Cerebellar cortex (tissue), 1 donor: ENCODE measurements around the gene ERMP1.
"Not testable (repeated sequence)": the region's sequence is repeated elsewhere in the genome, so short reads cannot be mapped to it uniquely, and the experiment has no call there.

Experiments
- DNase-seq: peaks from one replicate; pipeline ENCODE4 v3.0.0-alpha.2; 2015; ENCODE audit warnings: low spot score

The ERMP1 gene

DNA sequence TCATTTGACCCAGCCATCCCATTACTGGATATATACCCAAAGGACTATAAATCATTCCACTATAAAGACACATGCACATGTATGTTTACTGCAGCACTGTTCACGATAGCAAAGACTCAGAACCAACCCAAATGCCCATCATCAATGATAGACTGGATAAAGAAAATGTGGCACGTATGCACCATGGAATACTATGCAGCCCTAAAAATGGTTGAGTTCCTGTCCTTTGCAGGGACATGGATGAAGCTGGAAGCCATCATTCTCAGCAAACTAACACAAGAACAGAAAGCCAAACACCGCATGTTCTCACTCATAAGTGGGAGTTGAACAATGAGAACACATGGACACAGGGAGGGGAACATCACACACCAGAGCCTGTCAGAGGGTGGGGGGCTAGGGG, 49.5 kb downstream of the ERMP1 start:
- DNase-seq: not testable (repeated sequence)

GRCh38 chr9:5779705-5780218, 53.2 kb downstream of the ERMP1 start:
- not testable (repeated sequence) for DNase-seq

DNA sequence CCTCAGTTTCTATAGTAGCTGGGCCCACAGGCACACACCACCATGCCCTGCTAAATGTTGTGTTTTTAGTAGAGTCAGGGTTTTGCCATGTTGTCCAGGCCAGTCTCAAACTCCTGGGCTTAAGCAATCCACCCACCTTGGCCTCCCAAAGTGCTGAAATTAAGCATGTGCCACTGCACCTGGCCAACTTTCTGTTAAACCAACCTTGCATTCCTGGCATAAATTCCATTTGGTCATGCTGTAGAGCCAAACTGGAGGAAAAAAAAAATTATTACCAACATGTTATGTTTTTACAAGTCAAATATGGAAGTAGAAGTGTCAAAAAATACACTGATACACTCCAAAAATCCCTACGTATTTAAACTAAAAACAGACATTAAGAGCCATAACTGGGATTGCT, 54.1 kb downstream of the ERMP1 start:
- no peak for DNase-seq

GRCh38 chr9:5773324-5773999, 59.5 kb downstream of the ERMP1 start:
- no peak for DNase-seq

DNA sequence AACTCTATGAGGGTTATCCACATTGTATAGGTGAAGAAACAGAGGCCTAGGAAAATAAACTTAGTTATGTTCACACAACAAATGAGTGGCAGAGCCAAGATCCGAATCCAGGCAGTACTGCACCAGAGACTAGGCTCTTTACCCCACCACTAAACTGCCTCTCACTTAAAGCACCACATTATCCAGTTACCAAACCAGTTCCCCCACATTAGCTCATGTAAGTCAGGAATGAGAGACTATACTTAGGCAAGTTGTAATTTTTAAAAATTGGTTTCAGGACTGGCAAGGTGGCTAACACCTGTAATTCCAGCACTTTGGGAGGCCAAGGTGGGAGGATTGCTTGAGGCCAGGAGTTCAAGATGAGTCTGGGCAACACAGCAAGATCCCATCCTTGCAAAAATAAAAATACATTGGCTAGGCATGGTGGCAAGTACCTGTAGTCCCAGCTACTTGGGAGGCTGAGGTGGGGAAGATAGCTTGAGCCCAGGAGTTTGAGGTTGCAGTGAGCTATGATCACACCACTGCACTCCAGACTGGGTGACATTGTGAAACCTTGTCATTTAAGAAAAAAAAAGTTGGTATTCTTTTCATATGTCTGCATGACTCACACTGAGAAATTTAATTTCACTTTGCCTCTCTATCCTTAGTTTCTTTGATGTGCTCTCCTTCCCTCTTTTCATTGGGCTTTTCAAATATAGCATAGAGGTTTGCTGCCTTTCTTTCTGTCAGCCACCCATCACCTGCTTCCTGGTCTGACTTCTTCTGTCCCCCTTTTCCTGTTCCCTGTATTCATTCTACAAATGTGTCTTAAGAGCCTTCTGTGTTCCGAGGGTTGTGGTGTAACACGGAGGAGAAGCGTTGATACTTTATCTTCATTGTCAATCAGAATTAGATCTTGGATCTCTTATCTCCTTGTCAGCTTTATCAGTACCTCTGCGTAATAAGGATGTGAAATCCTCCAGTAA, 64.7 kb downstream of the ERMP1 start:
- no peak for DNase-seq

GRCh38 chr9:5764130-5764868, 68.6 kb downstream of the ERMP1 start:
- no peak for DNase-seq

DNA sequence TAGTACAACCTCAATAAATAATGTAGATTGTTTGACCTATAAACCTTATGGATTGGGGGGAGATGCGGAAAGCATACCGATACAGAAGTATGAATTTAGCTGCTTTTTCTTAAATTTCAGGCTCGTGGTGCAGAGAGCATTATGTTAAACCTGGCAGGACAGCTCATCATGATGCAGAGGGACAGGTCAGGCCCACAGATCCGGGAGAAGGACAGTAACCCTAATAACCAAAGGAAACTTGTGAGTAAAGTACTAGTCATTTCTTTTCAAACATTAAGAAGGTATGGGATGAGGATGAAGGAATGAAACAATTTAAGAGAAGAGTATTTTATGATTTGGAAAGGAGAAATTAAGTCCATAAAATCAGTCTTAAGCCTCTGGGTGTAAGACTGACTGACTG, 70.5 kb downstream of the ERMP1 start:
- DNase-seq: no peak

DNA sequence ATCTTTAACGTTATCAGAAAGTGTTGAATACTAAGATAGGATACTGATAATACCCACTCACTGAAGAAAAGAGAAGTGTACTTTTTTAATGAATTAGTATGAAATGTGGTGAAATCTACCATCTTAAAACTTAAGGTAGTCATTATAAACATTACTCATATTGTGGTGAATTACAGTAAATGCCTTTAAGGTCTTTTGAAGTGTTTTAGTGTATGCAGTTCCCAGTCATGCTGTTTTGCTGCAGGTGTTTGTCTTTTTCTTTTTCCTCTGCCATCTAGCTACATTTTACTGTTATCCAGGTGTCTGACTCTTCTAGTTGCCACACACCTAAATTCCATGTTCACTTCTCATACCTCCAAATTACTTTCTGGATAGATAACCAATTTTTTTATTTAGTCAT, 72.6 kb downstream of the ERMP1 start:
- DNase-seq: no peak

- DNase-seq: no peak
Observed at GRCh38 chr9:5756633-5757032, 76.3 kb downstream of the ERMP1 start.

DNA sequence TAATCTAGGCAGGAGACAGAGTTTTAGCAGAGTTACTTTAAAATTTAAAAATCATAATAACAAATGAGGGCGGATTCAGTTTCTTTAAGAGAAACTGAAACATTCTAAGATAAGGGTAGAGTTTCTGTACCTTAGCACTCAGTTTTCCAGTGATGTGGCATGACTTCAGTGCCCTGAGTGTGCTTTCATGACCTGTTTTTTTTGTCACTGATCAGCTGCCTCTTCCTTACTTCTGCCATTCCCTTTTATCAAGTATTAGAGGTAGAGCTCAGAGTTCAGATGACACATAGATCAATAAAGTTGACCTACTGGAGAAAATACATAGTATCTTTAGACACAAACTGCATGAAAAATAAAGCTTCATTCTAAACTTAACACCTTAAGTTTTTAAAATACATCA, 82.3 kb downstream of the ERMP1 start:
- DNase-seq: no peak

- DNase-seq: no peak
Observed at GRCh38 chr9:5749306-5749705, 83.6 kb downstream of the ERMP1 start.

- no peak for DNase-seq
Observed at GRCh38 chr9:5748438-5748837, 84.5 kb downstream of the ERMP1 start.

GRCh38 chr9:5743109-5743508, 89.8 kb downstream of the ERMP1 start:
- DNase-seq: no peak

GRCh38 chr9:5736563-5737346, 96.2 kb downstream of the ERMP1 start:
- no peak for DNase-seq

GRCh38 chr9:5735072-5735471, 97.8 kb downstream of the ERMP1 start:
- DNase-seq: no peak
